HEK293T (cell line): Measurements from ENCODE around the gene FUZ.

Experiments used
- BHLHE40 ChIP-seq: fragments of 450-650 bp; IDR thresholded peaks from 2 replicates; pipeline ENCODE4 v1.6.1; 2016; ENCODE audit warnings: mild to moderate bottlenecking, moderate library complexity, borderline replicate concordance
- ELF4 ChIP-seq: fragments of 450-650 bp; IDR thresholded peaks from 2 replicates; pipeline ENCODE4 v1.6.1; 2017; ENCODE audit warnings: antibody characterized with exemption
- FOXA1 ChIP-seq: fragments of 450-650 bp; IDR thresholded peaks from 2 replicates; pipeline ENCODE4 v1.6.1; 2016; ENCODE audit warnings: mild to moderate bottlenecking
- FOXK2 ChIP-seq: fragments of 450-650 bp; IDR thresholded peaks from 2 replicates; pipeline ENCODE4 v1.6.1; 2016; ENCODE audit warnings: mild to moderate bottlenecking
- HDGF ChIP-seq: fragments of 450-650 bp; IDR thresholded peaks from 2 replicates; pipeline ENCODE4 v1.6.1; 2017; ENCODE audit warnings: antibody characterized with exemption, borderline replicate concordance
- PKNOX1 ChIP-seq: fragments of 450-650 bp; IDR thresholded peaks from 2 replicates; pipeline ENCODE4 v1.6.1; 2016
- TARDBP ChIP-seq: fragments of 450-650 bp; IDR thresholded peaks from 2 replicates; pipeline ENCODE4 v1.6.1; 2016

GRCh38 chr19:49812452-49812996, 568 bp downstream of the FUZ start:
- TF ChIP-seq TARDBP: no peak
- TF ChIP-seq FOXK2: no peak
- TF ChIP-seq FOXA1: no peak
- no peak for TF ChIP-seq ELF4
- no peak for TF ChIP-seq HDGF
- TF ChIP-seq BHLHE40: no peak
- no peak for TF ChIP-seq PKNOX1
